H1 (cell line): Measurements from ENCODE around the gene SLC35F3. TPM values are rescaled to one million over a fixed set of nuclear protein-coding genes. Genes with fewer than 3 reads are reported as not detected.

Source experiments
- CEBPB ChIP-seq: IDR thresholded peaks from 2 replicates; pipeline ENCODE4 v1.6.1; 2012; ENCODE audit warnings: low read depth, low read length
- SAP30 ChIP-seq: fragments of 300-600 bp; sonication (generic); IDR thresholded peaks from 2 replicates; pipeline ENCODE4 v1.7.1; 2012; ENCODE audit warnings: low read length, moderate library complexity, mild to moderate bottlenecking, inconsistent platforms; ENCODE audit not compliant: insufficient read depth, insufficient replicate concordance
- TBP ChIP-seq: IDR thresholded peaks from 2 replicates; pipeline ENCODE4 v1.6.1; 2011; ENCODE audit warnings: low read depth, low read length, improper control_type of control experiment
- ZNF274 ChIP-seq: IDR thresholded peaks from 2 replicates; pipeline ENCODE4 v1.7.0; 2012; ENCODE audit warnings: low read length, borderline replicate concordance; ENCODE audit errors: extremely low read depth
- polyA plus RNA-seq, 7 experiments: library from polyadenylated mRNA; depleted of rRNA in 3 of 7; stranded (reverse) in 5 of 7; unstranded in 2 of 7; fragments of >200 nt in 5 of 7; fragments of 200-250 nt in 2 of 7; gene quantifications; 1 replicate in 5 of 7; 2 replicates in 1 of 7; 4 replicates in 1 of 7; pipeline versions ENCODE4 v1.2.1 to v1.2.3, GENCODE V29; 2011 to 2013; ENCODE audit warnings: missing spikeins in 2 of 7, mixed read lengths in 2 of 7
- total RNA-seq: library from RNA; stranded (reverse); fragmentation: NEBNext Ultra II Directional; extraction: Animal tissue kit (Norgen Biotek cat#: 25700); gene quantifications from 2 replicates; pipeline ENCODE4 v1.2.1, GENCODE V29; 2021
- TF ChIP-seq, protein P1 (sequence below): IDR thresholded peaks from 2 replicates; pipeline ENCODE4 v1.6.1; 2011; ENCODE audit warnings: low read depth, mild to moderate bottlenecking, low read length; ENCODE audit not compliant: insufficient read depth
- TF ChIP-seq, protein P2 (sequence below), 3 experiments: IDR thresholded peaks; 1 replicate in 2 of 3; 2 replicates in 1 of 3; pipeline versions ENCODE4 v1.5.1 to v1.6.1; 2011; ENCODE audit warnings: low read length in 3 of 3, mild to moderate bottlenecking in 3 of 3, inconsistent platforms in 2 of 3, low read depth in 1 of 3, moderate library complexity in 1 of 3; ENCODE audit not compliant: insufficient read depth in 1 of 3; ENCODE audit errors: control extremely low read depth in 1 of 3
- TF ChIP-seq, protein P3 (sequence below): IDR thresholded peaks from 2 replicates; pipeline ENCODE4 v1.6.1; 2012; ENCODE audit warnings: inconsistent platforms

Gene SLC35F3
- total and polyA plus RNA-seq, 2 of the 8 experiments (the other 6 are each of a cell fraction or from before 2014, with no cell fraction given) = 0.78 to 1.2 TPM

DNA sequence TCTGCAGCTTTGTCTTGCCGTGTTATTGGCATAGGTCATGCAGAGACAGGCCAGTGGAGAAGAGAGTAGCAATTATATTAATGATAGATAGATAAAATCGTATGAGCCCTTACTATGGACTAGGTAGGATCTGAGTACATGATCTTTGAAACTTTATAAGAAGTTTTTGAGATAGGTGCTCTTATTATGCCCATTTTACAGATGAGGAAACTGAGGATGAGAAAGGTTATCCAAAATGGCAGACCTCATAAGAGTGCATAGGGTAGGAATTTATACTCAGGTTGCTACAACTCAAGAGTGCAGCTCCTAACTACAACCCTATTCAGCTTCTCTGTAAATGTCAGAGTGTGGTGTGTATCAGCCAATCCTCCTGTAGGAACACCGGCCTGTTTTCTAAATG, 89.6 kb downstream of the SLC35F3 start (continued):
- TF ChIP-seq, protein P1, sequence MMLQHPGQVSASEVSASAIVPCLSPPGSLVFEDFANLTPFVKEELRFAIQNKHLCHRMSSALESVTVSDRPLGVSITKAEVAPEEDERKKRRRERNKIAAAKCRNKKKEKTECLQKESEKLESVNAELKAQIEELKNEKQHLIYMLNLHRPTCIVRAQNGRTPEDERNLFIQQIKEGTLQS = no peak
- TF ChIP-seq CEBPB (no peak), TBP (no peak), SAP30 (no peak), ZNF274 (no peak)
- TF ChIP-seq, protein P2, sequence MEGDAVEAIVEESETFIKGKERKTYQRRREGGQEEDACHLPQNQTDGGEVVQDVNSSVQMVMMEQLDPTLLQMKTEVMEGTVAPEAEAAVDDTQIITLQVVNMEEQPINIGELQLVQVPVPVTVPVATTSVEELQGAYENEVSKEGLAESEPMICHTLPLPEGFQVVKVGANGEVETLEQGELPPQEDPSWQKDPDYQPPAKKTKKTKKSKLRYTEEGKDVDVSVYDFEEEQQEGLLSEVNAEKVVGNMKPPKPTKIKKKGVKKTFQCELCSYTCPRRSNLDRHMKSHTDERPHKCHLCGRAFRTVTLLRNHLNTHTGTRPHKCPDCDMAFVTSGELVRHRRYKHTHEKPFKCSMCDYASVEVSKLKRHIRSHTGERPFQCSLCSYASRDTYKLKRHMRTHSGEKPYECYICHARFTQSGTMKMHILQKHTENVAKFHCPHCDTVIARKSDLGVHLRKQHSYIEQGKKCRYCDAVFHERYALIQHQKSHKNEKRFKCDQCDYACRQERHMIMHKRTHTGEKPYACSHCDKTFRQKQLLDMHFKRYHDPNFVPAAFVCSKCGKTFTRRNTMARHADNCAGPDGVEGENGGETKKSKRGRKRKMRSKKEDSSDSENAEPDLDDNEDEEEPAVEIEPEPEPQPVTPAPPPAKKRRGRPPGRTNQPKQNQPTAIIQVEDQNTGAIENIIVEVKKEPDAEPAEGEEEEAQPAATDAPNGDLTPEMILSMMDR (IDR thresholded peaks at IDR 0.05; ENCODE audit: control extremely low read depth in 1 of 3, insufficient read depth in 1 of 3, low read depth in 1 of 3, low read length in 3 of 3) = no peak
- TF ChIP-seq, protein P3, sequence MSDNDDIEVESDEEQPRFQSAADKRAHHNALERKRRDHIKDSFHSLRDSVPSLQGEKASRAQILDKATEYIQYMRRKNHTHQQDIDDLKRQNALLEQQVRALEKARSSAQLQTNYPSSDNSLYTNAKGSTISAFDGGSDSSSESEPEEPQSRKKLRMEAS = no peak
